AG04450 (cell line): Measurements from ENCODE around the gene CDPF1. TPM values are rescaled to one million over a fixed set of nuclear protein-coding genes. Genes with fewer than 3 reads are reported as not detected.

Experiments
- CTCF ChIA-PET: fragments of 300-600, 350-600 bp; formaldehyde crosslinking; extraction: SDS; loops from one replicate; lab custom pipeline; 2022; ENCODE audit warnings: antibody characterized with exemption, inconsistent platforms; lab: Charles Lee
- POLR2A ChIA-PET: fragments of 350-600 bp; formaldehyde crosslinking; extraction: SDS; loops from one replicate; lab custom pipeline; 2021; ENCODE audit warnings: antibody characterized with exemption, inconsistent platforms; lab: Yijun Ruan, JAX
- DNase-seq: peaks from one replicate; pipeline ENCODE4 v3.0.0-alpha.2; 2011; ENCODE audit warnings: low read depth, low spot score
- H3K27ac ChIP-seq: one replicate; pipeline ENCODE4 v1.5.1; 2012; ENCODE audit warnings: low read depth, low read length, control low read depth
- H3K27me3 ChIP-seq: one replicate; pipeline ENCODE4 v1.6.0; 2012; ENCODE audit warnings: low read length; ENCODE audit not compliant: control insufficient read depth, insufficient read depth
- H3K4me3 ChIP-seq: 2 replicates; pipeline ENCODE4 v1.5.1; 2011; ENCODE audit warnings: mild to moderate bottlenecking, low read depth, low read length, control low read depth
- H3K9me3 ChIP-seq: 2 replicates; pipeline ENCODE4 v1.5.1; 2012; ENCODE audit warnings: low read length; ENCODE audit not compliant: control insufficient read depth, insufficient read depth
- polyA plus RNA-seq: library from polyadenylated mRNA; depleted of rRNA; stranded (reverse); fragments of >200 nt; gene quantifications from 2 replicates; pipeline ENCODE4 v1.2.3, GENCODE V29; 2011
- TF ChIP-seq, protein P1 (sequence below): IDR thresholded peaks from 2 replicates; pipeline ENCODE4 v1.5.1; 2011; ENCODE audit warnings: low read depth, low read length, control low read depth, inconsistent platforms

Gene CDPF1
- polyA plus RNA-seq, 1 experiment = 7.7 TPM

DNA sequence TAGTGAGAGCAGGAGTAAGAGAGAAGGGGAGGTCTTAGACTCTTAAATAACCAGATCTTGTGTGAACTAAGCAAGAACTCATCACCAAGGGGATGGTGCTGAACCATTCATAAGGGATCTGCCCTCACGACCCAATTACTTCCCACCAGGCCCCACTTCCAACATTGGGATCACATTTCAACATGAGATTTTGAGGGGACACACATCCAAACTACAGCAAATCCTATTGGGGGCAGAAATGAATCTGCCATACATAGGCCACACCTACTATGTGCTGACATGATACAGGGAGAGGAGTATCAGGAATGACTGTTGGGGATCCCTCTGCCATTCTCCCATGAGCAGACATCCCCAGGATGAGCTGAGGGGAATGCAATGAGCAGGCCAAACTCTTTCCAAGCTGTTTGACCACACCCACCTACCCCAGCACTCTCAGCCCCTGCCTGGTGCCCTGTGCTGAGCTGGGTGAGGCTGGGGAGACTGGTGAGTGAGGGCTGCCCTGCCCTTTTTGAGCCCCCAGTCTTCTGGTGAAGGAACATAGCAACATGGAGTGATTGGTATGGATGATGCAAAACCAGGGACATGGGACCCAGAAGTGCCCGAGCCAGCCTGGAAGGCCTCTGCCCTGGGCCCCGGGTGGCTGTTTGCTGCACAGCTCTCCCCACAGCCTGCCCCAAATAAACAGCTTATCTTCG lies 45.3 kb upstream of the CDPF1 start:
- no peaks in the 10 kb centered on the region for H3K27me3 ChIP-seq
- peak overlapping the region; percentile 47 for H3K27ac ChIP-seq
- peaks cover 10% of the 10 kb centered on the region for H3K9me3 ChIP-seq
- ChIA-PET POLR2A (interaction anchor here (0.6 to 1.5 kb wide), 2 partner anchors 45 to 316 kb away, joined by 3 to 6 read pairs; no protein-coding TSS in a partner anchor), CTCF (no interaction called here)
- H3K4me3 ChIP-seq = peak overlapping the region; percentile 72; the same call in 1 of the 2 replicates
- DNase-seq = no peak
- TF ChIP-seq, protein P1, sequence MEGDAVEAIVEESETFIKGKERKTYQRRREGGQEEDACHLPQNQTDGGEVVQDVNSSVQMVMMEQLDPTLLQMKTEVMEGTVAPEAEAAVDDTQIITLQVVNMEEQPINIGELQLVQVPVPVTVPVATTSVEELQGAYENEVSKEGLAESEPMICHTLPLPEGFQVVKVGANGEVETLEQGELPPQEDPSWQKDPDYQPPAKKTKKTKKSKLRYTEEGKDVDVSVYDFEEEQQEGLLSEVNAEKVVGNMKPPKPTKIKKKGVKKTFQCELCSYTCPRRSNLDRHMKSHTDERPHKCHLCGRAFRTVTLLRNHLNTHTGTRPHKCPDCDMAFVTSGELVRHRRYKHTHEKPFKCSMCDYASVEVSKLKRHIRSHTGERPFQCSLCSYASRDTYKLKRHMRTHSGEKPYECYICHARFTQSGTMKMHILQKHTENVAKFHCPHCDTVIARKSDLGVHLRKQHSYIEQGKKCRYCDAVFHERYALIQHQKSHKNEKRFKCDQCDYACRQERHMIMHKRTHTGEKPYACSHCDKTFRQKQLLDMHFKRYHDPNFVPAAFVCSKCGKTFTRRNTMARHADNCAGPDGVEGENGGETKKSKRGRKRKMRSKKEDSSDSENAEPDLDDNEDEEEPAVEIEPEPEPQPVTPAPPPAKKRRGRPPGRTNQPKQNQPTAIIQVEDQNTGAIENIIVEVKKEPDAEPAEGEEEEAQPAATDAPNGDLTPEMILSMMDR = no peak

DNA sequence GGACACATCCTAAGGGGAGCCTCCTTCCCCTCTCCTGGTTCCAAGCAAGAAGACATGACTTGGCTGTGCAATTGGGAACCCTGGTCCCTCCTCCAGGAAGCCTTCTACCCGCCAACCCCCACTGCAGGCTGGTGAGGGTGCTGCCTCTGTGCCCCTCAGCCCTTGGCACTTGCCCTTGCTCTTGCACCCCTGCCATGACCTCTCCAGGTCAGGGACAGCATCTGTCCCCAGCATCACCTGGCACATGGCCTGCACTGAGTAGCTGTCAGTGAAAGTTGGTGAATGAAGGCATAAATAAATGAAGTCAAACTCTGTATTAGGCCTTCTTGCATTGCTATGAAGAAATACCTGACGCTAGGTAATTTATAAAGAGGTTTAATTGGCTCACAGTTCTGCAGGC lies 44.7 kb upstream of the CDPF1 start:
- CTCF ChIA-PET = no interaction called here
- POLR2A ChIA-PET = interaction anchor here (0.6 to 1.5 kb wide), 2 partner anchors 44 to 317 kb away, joined by 3 to 6 read pairs; no protein-coding TSS in a partner anchor
- DNase-seq = no peak

DNA sequence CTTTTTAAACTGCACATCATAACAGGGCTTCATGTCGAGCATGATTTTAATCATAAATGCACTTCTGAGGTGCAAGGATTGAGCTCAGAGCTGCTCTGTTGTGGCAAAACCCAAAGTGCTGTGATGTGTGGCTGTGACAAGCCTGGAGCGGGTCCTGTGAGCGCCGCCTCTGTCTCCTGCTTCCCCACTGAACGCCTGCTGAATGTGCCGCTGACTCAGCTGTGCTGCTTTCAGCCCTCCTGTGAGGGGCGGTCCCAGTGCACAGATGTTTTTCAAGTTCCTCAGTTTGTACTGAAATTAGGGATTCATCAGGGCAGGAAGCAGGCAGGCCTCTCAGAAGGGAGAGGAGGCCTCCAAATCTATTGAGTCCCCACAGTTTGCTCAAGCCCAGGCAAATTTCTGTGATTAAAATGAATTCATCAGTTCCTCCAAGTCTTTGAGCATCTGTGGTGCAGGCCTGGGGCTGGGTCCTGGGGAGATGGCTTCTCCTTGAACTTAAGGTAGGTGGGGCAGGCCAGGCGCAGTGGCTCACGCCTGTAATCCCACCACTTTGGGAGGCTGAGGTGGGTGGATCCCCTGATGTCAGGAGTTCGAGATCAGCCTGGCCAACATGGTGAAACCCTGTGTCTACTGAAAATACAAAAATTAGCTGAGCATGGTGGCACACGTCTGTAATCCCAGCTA lies 43.6 kb upstream of the CDPF1 start:
- POLR2A ChIA-PET = no interaction called here
- DNase-seq = no peak

More for the DNA sequence above, 44.7 kb upstream of the CDPF1 start:
- no peaks in the 10 kb centered on the region for H3K27me3 ChIP-seq
- TF ChIP-seq, protein P1 = no peak
- no peak overlapping the region for H3K4me3 ChIP-seq
- H3K27ac ChIP-seq = no peak overlapping the region
- H3K9me3 ChIP-seq = peaks cover 10% of the 10 kb centered on the region

DNA sequence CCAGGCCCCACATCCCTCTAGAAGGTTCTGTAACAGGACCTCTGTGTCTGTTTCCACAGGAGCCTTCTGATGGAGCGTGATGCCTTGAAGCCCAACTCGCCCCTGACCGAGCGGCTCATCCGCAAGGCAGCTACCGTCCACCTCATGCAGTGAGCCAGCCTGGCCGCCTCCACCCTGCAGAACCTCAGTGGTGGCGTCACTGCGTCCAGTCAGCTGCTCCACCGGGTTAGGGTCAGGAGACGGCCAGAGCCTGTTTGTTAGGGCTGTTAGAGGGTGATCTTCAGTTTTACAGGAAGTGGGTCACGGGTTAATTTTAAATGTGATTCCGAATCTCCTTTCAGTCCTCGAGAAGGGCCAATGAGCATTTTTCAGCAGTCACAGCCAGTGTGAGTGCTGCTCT lies 42.6 kb upstream of the CDPF1 start:
- Histone ChIP-seq H3K27ac (no peak overlapping the region), H3K4me3 (no peak overlapping the region), H3K9me3 (peaks cover 10% of the 10 kb centered on the region), H3K27me3 (no peaks in the 10 kb centered on the region)
- ChIA-PET CTCF (no interaction called here), POLR2A (no interaction called here)
- DNase-seq = no peak
- TF ChIP-seq, protein P1 = no peak

More for the DNA sequence above, 43.6 kb upstream of the CDPF1 start:
- peaks cover 10% of the 10 kb centered on the region for H3K9me3 ChIP-seq
- H3K27ac ChIP-seq = peak overlapping the region; percentile 21
- no peak overlapping the region for H3K4me3 ChIP-seq
- H3K27me3 ChIP-seq = no peaks in the 10 kb centered on the region
- CTCF ChIA-PET = no interaction called here
- TF ChIP-seq, protein P1 = no peak

DNA sequence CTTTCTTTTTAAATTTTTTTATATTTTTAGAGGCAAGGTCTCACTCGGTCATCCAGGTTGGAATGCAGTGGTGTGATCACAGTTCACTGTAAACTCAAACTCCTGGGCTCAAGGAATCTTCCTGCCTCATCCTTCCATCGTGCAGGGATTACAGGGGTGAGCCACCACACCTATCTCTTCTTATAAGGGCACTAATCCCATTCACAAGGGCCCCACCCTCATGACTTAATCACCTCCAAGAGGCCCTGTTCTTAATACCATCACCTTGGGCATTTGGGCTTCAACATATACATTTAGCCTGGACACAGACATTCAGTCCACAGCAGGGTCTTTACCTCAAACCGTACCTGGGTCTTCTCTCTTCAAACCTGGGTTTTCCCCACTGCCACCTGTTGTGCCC lies 42.1 kb upstream of the CDPF1 start:
- Histone ChIP-seq H3K27me3 (no peaks in the 10 kb centered on the region), H3K27ac (no peak overlapping the region), H3K9me3 (peaks cover 10% of the 10 kb centered on the region), H3K4me3 (no peak overlapping the region)
- TF ChIP-seq, protein P1 = no peak
- no peak for DNase-seq
- CTCF ChIA-PET = no interaction called here
- POLR2A ChIA-PET = no interaction called here
